SJCRH30 (cell line): ENCODE results near the gene CIRBP. TPM values are rescaled to one million over a fixed set of nuclear protein-coding genes. Genes with fewer than 3 reads are reported as not detected.

Experiments used
- DNase-seq, 2 experiments: peaks; one replicate each; pipeline ENCODE4 v3.0.0-alpha.2; 2015 to 2020
- H3K27ac ChIP-seq: fragments of 250-450 bp; sonication (Bioruptor Pico); 2 replicates; pipeline ENCODE4 v1.5.1; 2020; ENCODE audit warnings: mild to moderate bottlenecking, moderate library complexity
- H3K27me3 ChIP-seq: fragments of 250-450 bp; sonication (Bioruptor Pico); 2 replicates; pipeline ENCODE4 v1.5.1; 2020; ENCODE audit warnings: mild to moderate bottlenecking, moderate library complexity
- H3K36me3 ChIP-seq: fragments of 250-450 bp; sonication (Bioruptor Pico); 2 replicates; pipeline ENCODE4 v1.5.1; 2020; ENCODE audit warnings: mild to moderate bottlenecking, moderate library complexity
- H3K4me1 ChIP-seq: fragments of 250-450 bp; sonication (Bioruptor Pico); 2 replicates; pipeline ENCODE4 v1.5.1; 2020; ENCODE audit warnings: mild to moderate bottlenecking, moderate library complexity
- H3K4me3 ChIP-seq: fragments of 250-450 bp; sonication (Bioruptor Pico); 2 replicates; pipeline ENCODE4 v1.5.1; 2020; ENCODE audit warnings: mild to moderate bottlenecking, moderate library complexity
- H3K9me3 ChIP-seq: fragments of 250-450 bp; sonication (Bioruptor Pico); replicated peaks from 2 replicates; pipeline ENCODE4 v1.5.1; 2020; ENCODE audit warnings: mild to moderate bottlenecking, moderate library complexity
- total RNA-seq: library from RNA; depleted of rRNA; stranded (reverse); fragments of >200 nt; shearing (Covaris generic); gene quantifications from 2 replicates; pipeline ENCODE4 v1.2.3, GENCODE V29; 2014

The CIRBP gene
- total RNA-seq, 1 experiment from 2014 or later = 181 TPM

DNA sequence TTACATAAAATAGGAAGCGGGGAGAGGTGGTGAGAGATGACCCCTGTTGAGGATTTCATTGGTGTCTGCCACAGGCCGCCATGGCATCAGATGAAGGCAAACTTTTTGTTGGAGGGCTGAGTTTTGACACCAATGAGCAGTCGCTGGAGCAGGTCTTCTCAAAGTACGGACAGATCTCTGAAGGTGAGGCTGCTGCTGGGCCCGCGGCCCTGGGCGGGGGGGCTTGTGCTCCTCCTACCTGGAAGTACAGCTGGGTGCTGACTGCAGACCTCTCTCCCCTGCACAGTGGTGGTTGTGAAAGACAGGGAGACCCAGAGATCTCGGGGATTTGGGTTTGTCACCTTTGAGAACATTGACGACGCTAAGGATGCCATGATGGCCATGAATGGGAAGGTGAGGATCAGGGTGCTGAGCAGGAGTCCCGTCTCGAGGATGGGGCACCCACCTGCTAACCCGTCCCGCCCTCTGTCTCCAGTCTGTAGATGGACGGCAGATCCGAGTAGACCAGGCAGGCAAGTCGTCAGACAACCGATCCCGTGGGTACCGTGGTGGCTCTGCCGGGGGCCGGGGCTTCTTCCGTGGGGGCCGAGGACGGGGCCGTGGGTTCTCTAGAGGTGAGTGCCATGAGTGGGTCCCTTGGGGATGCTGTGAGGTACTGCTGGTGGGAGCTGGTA is 1.9 kb downstream of the CIRBP start:
- Histone ChIP-seq H3K9me3 (no peaks in the 10 kb centered on the region), H3K27ac (no peak overlapping the region), H3K36me3 (peaks cover 36% of the 10 kb centered on the region), H3K4me3 (no peak overlapping the region), H3K27me3 (no peaks in the 10 kb centered on the region), H3K4me1 (peaks cover 9% of the 10 kb centered on the region; the same call in 1 of the 2 replicates)
- DNase-seq = no peak

DNA sequence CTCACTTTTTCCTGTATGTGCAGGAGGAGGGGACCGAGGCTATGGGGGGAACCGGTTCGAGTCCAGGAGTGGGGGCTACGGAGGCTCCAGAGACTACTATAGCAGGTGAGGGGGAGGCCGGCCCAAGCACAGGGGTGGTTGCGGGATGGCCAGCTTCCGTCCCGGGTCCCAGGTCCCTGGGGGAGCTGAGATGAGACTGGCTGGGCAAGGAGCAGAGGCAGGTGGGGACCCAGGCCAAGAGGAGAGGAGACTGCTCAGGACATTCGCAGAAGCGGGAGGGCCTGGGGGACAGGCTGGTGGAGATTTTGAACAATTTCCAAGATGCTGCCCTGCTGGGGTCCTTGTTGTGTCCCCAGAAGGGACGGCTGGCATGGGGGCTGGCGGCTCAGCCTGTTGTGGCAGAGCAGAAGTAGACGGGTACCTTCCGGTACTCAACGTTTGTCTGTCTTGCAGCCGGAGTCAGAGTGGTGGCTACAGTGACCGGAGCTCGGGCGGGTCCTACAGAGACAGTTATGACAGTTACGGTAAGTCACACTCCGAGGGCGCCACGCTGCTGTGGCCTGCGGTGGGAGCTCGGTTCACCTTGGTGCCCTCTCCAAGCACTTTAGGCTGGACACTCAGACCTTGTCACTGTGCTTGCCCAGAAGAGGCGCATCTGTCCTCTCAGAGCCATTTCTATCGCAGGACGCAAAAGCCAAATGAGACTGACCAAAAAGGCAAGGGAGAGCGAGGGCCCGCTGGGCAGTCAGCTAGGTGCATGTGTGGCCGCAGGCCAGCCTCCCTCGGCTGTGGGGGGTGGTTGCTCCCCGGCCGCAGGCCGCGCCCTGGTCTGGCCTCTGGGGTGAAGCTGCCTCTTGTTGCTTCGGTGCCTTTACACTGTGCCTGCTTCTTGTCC is 2.6 kb downstream of the CIRBP start:
- no peaks in the 10 kb centered on the region for H3K9me3 ChIP-seq
- no peaks in the 10 kb centered on the region for H3K27me3 ChIP-seq
- peaks cover 6% of the 10 kb centered on the region; the same call in 1 of the 2 replicates for H3K4me1 ChIP-seq
- H3K4me3 ChIP-seq = no peak overlapping the region
- H3K36me3 ChIP-seq = peaks cover 36% of the 10 kb centered on the region
- DNase-seq = no peak
- H3K27ac ChIP-seq = no peak overlapping the region

DNA sequence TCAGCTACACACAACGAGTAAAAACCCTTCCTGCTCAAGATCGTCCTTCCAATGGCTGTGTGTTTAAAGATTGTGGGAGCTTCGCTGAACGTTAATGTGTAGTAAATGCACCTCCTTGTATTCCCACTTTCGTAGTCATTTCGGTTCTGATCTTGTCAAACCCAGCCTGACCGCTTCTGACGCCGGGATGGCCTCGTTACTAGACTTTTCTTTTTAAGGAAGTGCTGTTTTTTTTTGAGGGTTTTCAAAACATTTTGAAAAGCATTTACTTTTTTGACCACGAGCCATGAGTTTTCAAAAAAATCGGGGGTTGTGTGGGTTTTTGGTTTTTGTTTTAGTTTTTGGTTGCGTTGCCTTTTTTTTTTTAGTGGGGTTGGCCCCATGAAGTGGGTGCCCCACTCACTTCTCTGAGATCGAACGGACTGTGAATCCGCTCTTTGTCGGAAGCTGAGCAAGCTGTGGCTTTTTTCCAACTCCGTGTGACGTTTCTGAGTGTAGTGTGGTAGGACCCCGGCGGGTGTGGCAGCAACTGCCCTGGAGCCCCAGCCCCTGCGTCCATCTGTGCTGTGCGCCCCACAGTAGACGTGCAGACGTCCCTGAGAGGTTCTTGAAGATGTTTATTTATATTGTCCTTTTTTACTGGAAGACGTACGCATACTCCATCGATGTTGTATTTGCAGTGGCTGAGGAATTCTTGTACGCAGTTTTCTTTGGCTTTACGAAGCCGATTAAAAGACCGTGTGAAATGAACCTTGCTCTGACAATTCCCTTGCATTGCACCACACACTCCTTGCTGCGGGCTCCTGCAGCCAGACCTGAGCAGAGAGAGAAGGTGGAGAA is 3.5 kb downstream of the CIRBP start:
- H3K27ac ChIP-seq = no peak overlapping the region
- no peaks in the 10 kb centered on the region for H3K27me3 ChIP-seq
- peaks cover 6% of the 10 kb centered on the region; the same call in 1 of the 2 replicates for H3K4me1 ChIP-seq
- no peak overlapping the region for H3K4me3 ChIP-seq
- peaks cover 36% of the 10 kb centered on the region for H3K36me3 ChIP-seq
- DNase-seq = no peak
- H3K9me3 ChIP-seq = no peaks in the 10 kb centered on the region

DNA sequence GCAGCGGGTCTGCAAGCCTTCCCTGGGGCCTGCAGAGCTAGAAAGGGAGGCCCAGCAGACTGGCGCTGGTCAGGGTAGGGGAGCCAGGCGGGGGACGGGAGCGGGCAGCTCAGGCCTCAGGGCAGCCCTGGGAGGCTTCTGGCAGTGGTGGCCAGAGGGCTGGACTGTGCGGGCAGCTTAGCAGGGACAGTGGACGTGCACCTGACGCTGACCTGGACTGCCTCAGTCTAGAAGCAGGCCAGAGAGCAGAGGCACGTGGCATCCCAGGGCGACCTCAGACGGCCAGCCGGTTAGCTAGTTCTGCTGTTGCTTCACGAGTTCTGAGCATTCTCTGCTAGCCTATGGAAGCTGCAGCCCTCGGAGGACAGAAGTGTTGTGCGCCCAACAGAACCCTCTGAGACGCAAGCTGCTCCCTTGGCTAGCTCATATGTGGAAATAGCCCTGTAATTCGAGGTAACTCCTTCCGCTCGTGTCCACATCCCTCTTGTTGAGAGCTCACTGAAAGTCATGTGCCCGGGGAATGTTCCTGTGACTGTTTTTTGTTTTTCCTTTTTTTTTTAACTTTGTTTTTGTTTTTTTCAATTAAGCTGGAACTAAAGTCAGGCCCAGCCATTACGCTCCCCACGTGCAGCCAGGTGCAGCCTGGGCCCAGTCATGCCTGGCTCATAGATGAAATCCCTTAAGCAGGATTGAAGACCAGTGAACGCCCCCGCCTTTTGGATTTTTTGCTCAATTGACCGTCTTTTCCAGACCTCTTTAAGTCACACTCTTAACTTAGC is 4.3 kb downstream of the CIRBP start:
- H3K27me3 ChIP-seq = no peaks in the 10 kb centered on the region
- H3K4me1 ChIP-seq = peaks cover 4% of the 10 kb centered on the region; the same call in 1 of the 2 replicates
- no peak for DNase-seq
- no peak overlapping the region for H3K4me3 ChIP-seq
- no peaks in the 10 kb centered on the region for H3K9me3 ChIP-seq
- no peak overlapping the region for H3K27ac ChIP-seq
- peaks cover 36% of the 10 kb centered on the region for H3K36me3 ChIP-seq

DNA sequence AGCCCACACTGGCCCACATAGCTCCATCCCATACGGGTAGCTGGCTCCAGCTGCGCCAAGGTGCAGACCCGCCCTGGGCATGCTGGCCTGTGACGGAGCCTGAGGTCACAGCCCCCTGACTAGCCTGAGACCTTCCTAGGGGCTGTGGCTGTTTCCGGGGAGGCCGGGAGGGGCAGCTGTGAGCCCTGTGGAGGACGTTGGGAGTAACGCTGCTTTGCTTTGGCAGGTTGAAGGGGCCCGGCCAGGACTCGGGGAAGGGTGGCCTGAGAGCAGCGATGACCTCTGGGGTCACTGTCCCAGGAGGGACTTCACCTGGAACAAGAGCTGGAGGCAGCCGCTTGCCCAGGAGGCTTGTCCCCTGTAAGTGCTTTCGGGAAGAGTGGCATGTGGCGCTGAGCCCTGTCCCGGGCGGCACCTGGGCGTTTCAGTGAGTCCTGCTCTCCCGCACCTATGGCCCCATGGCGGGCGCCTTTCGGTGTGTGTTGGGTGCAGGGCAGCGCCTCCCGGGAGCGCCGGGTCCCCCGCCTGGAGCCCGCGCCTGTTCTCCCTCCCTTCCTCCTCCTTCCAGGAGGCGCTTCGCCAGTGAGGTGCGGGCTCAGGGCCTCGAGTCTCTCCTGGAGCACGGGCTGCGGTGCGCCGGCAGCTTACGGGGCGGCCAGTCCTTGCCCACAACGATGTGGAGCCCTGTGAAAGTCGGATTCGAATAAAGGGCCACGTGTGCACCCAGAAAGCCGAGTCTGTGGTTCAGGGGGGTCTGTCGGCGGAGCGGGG is 5.1 kb downstream of the CIRBP start:
- H3K4me3 ChIP-seq = no peak overlapping the region
- H3K9me3 ChIP-seq = no peaks in the 10 kb centered on the region
- H3K27ac ChIP-seq = no peak overlapping the region
- no peaks in the 10 kb centered on the region for H3K27me3 ChIP-seq
- DNase-seq = no peak
- peaks cover 40% of the 10 kb centered on the region for H3K36me3 ChIP-seq
- H3K4me1 ChIP-seq = no peaks in the 10 kb centered on the region

DNA sequence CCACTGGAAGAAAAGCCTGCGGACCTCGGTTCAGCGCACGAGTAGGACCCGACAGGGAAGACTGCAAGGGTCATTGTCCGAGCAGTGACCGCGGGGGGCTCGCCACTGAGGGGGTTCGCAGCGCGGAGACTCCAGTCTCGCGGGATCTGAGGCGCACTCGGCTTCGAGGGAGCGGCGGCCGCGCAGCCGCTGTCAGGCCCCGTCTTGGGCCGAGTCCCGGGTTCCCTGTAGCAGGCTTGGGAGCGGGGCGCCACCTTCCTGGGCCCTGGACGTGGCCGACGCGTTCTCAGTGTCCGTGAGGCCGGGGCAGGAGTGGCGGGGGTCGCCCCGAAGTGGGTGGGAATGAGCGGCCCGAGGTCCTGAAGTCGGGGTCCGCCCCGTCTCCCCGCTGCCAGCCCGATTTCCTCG is 5.7 kb downstream of the CIRBP start:
- peaks cover 43% of the 10 kb centered on the region for H3K36me3 ChIP-seq
- H3K27ac ChIP-seq = peak overlapping the region; percentile 20; the same call in 1 of the 2 replicates

DNA sequence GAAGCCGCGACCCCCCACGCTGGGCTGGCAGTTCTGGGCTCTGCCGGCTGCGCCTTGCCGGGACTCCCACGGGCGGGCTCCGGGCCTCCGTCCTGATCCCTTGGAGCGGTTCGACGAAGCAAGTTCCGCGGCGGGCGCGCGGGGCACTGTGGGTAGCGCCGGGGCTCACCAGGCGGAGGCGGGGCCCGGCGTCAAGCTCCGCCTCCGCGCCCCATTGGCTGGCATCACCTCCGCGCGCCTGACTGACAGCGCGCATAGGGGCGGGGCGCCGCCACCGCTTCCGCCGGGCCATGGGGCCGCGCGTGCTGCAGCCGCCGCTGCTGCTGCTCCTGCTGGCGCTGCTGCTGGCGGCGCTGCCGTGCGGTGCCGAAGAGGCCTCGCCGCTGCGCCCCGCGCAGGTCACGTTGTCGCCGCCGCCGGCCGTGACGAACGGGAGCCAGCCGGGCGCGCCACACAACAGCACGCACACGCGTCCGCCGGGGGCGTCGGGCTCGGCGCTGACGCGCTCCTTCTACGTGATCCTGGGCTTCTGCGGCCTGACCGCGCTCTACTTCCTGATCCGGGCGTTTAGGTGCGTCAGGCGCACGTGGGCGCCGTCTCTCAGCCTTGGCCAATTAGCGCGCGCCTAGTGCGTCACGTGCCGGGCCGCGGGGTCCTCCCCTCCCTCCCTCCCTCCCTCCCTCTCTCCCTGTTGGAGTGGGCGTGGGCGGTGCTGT is 6.3 kb downstream of the CIRBP start, which contains the start of gene FAM174C:
Gene FAM174C (plus strand): TSS at position 271 of the 716 bp plus-strand sequence. CDS start 20 bp downstream, at position 291.
- Histone ChIP-seq H3K36me3 (peaks cover 41% of the 10 kb centered on the region), H3K4me1 (no peaks in the 10 kb centered on the region)
- DNase-seq = peak; percentile 96

More for the DNA sequence above, 5.7 kb downstream of the CIRBP start:
- H3K4me1 ChIP-seq = no peaks in the 10 kb centered on the region
- no peak for DNase-seq
- H3K4me3 ChIP-seq = peak overlapping the region; percentile 72
- no peaks in the 10 kb centered on the region for H3K9me3 ChIP-seq
- no peaks in the 10 kb centered on the region for H3K27me3 ChIP-seq

DNA sequence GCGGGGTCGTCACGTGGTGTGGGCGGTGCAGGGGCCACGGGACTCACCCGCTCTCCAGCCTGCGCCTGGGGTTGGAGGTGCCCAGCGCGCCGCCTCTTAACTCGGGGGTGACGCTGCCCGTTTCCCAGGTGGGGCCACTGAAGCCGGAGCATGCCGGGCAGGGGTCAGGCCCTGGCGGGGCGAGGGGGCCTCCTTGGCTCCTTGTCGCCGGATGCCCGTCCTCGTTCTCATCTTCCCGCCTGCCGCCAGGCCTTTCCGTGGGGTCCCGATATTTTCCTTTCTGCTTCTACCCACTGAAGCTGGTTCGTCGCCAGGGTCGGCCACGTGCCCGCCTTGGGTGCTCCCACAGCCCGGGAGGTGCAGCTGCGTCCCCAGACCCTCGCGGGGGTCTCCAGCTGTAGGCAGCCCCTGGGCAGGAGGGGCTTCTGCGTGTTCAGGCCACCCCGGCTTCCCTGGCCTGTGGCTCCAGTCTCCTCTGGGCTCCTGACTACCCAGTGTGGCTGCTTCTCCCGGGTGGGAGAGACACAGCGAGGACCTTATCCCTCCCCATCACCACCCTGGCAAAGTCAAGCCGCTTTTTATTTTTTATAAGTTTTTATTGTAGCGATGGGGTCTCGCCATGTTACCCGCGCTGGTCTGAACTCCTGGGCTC is 7.0 kb downstream of the CIRBP start:
- peaks cover 34% of the 10 kb centered on the region for H3K36me3 ChIP-seq
- no peaks in the 10 kb centered on the region for H3K27me3 ChIP-seq

More for the DNA sequence above, 6.3 kb downstream of the CIRBP start, which contains the start of gene FAM174C:
- H3K27me3 ChIP-seq = no peaks in the 10 kb centered on the region
- H3K4me3 ChIP-seq = peak within 1 kb of the TSS; percentile 72
- H3K9me3 ChIP-seq = no peaks in the 10 kb centered on the region
- H3K27ac ChIP-seq = peak within 1 kb of the TSS; percentile 72

DNA sequence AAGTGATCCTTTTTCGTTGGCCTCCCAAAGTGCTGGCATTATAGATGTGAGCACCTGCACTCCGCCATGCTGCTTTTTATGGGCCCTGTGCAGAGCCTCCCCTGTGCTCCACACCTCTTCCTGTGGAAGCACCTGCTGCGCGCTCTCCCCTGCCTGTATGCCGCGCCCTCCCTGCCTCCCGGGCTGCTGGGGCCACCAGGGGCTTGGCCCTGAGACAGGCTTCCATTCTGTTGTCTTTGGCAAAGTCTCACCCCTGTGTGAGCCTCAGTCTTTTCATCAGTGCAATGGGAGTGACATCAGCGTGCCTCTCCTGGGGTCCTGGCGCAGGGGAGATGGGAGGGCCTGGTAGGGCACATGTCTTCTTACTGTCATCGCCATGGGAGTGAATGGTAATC is 7.5 kb downstream of the CIRBP start:
- Histone ChIP-seq H3K4me3 (peak overlapping the region; percentile 72), H3K36me3 (peaks cover 32% of the 10 kb centered on the region), H3K9me3 (no peaks in the 10 kb centered on the region), H3K27me3 (no peaks in the 10 kb centered on the region), H3K27ac (no peak overlapping the region), H3K4me1 (no peaks in the 10 kb centered on the region)
- DNase-seq = no peak

More for the DNA sequence above, 7.0 kb downstream of the CIRBP start:
- no peak for DNase-seq
- H3K27ac ChIP-seq = peak overlapping the region; percentile 72
- peak overlapping the region; percentile 72 for H3K4me3 ChIP-seq
- H3K9me3 ChIP-seq = no peaks in the 10 kb centered on the region
- no peaks in the 10 kb centered on the region for H3K4me1 ChIP-seq

DNA sequence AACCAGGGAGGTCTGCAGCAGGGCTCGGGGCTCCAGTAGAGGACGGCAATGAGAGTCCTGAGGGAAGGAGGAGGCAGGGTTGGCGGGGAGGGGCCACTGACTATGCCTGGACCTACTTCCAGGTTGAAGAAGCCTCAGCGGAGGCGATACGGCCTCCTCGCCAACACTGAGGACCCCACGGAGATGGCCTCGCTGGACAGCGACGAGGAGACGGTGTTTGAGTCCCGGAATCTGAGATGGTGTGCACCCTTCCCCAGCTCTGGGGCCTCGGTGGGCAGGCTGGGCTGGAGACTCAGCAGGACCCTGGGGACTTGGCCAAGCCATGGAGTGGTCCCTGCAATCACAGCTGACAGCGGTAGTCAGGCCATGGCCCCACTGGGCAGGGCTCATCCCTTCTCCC is 7.9 kb downstream of the CIRBP start:
- no peaks in the 10 kb centered on the region for H3K27me3 ChIP-seq
- no peak overlapping the region for H3K4me3 ChIP-seq
- no peak overlapping the region for H3K27ac ChIP-seq
- H3K9me3 ChIP-seq = no peaks in the 10 kb centered on the region
- H3K4me1 ChIP-seq = no peaks in the 10 kb centered on the region
- peaks cover 30% of the 10 kb centered on the region for H3K36me3 ChIP-seq
- DNase-seq = no peak

DNA sequence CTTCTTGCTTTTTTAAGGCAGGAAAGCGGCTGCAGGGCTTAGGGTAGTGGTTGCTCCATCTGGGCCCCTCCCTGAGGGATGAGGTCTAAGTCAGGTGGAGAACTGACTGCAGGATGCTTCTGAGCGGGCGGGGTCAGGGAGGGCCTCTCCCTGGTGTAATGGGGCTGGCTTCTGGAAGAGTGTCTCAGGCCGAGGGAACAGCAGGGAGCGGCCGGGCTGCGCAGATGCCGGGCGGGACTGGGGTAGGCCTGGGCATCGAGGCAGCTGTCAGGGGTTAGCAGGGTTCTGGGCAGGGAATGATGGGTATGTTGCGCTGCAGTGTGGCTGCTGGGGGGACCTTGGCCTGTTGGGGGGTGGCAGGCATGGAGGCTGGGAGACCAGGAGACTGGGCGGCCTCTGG is 8.9 kb downstream of the CIRBP start:
- no peak for DNase-seq
- H3K27ac ChIP-seq = no peak overlapping the region
- peaks cover 27% of the 10 kb centered on the region for H3K36me3 ChIP-seq
- H3K4me1 ChIP-seq = no peaks in the 10 kb centered on the region
- H3K9me3 ChIP-seq = no peaks in the 10 kb centered on the region
- H3K27me3 ChIP-seq = peaks cover 4% of the 10 kb centered on the region
- H3K4me3 ChIP-seq = no peak overlapping the region
